Neural cell (in vitro differentiated cells): ENCODE measurements around the gene DOK6. TPM values are rescaled to one million over a fixed set of nuclear protein-coding genes. Genes with fewer than 3 reads are reported as not detected.

Experiments
- H2AFZ ChIP-seq: fragments of 200-600, 300-800 bp; sonication (generic), shearing (Covaris generic); 2 replicates; pipeline ENCODE4 v1.6.0; 2014; ENCODE audit warnings: low read depth, mild to moderate bottlenecking, antibody characterized with exemption, low read length, moderate library complexity
- H3F3A ChIP-seq: fragments of 200-600 bp; shearing (Covaris generic); 2 replicates; pipeline ENCODE4 v1.6.1; 2016; ENCODE audit warnings: mild to moderate bottlenecking, moderate library complexity, mixed read lengths, antibody characterized with exemption, low read length; ENCODE audit not compliant: insufficient read depth, poor library complexity, severe bottlenecking
- H3K27ac ChIP-seq: fragments of 200-600, 300-800 bp; sonication (generic), shearing (Covaris generic); 2 replicates; pipeline ENCODE4 v1.5.1; 2014; ENCODE audit warnings: mild to moderate bottlenecking, low read length, moderate library complexity
- H3K27me3 ChIP-seq: fragments of 300-800, 200-600 bp; sonication (generic), shearing (Covaris generic); 2 replicates; pipeline ENCODE4 v1.6.0; 2014; ENCODE audit warnings: mild to moderate bottlenecking, low read depth, low read length, moderate library complexity; ENCODE audit not compliant: insufficient read depth
- H3K36me3 ChIP-seq: fragments of 300-800, 200-600 bp; sonication (generic), shearing (Covaris generic); 2 replicates; pipeline ENCODE4 v1.5.1; 2014; ENCODE audit warnings: mild to moderate bottlenecking, antibody characterized with exemption, low read length, moderate library complexity; ENCODE audit not compliant: insufficient read depth
- H3K4me2 ChIP-seq: fragments of 300-800, 200-600 bp; sonication (generic), shearing (Covaris generic); 2 replicates; pipeline ENCODE4 v1.6.0; 2014; ENCODE audit warnings: mild to moderate bottlenecking, low read length
- H3K4me3 ChIP-seq: fragments of 300-800, 200-600 bp; sonication (generic), shearing (Covaris generic); 2 replicates; pipeline ENCODE4 v1.5.1; 2014; ENCODE audit warnings: mild to moderate bottlenecking, low read length, moderate library complexity
- H3K79me2 ChIP-seq: fragments of 200-600 bp; shearing (Covaris generic); replicated peaks from 2 replicates; pipeline ENCODE4 v1.6.0; 2014; ENCODE audit warnings: mild to moderate bottlenecking, low read length, moderate library complexity; ENCODE audit not compliant: insufficient read depth
- H3K9ac ChIP-seq: fragments of 300-800, 200-600 bp; sonication (generic), shearing (Covaris generic); 2 replicates; pipeline ENCODE4 v1.6.1; 2016; ENCODE audit warnings: mild to moderate bottlenecking, low read length, mixed read lengths
- H3K9me2 ChIP-seq: fragments of 200-600 bp; shearing (Covaris generic); 2 replicates; pipeline ENCODE4 v1.6.1; 2016; ENCODE audit warnings: mild to moderate bottlenecking, low read length, mixed read lengths; ENCODE audit not compliant: insufficient read depth
- H3K9me3 ChIP-seq: fragments of 200-600, 300-800 bp; sonication (generic), shearing (Covaris generic); 2 replicates; pipeline ENCODE4 v1.6.1; 2016; ENCODE audit warnings: mild to moderate bottlenecking, mixed run types, low read length, moderate library complexity, mixed read lengths
- H4K20me1 ChIP-seq: fragments of 200-600 bp; shearing (Covaris generic); 2 replicates; pipeline ENCODE4 v1.6.1; 2016; ENCODE audit warnings: mild to moderate bottlenecking, mixed run types; ENCODE audit not compliant: insufficient read depth
- CTCF ChIP-seq: fragments of 450-650 bp; IDR thresholded peaks from 2 replicates; pipeline ENCODE4 v1.5.1; 2014; ENCODE audit warnings: antibody characterized with exemption, mild to moderate bottlenecking, moderate library complexity; ENCODE audit not compliant: poor library complexity, severe bottlenecking
- EP300 ChIP-seq: fragments of 450-650 bp; conservative IDR thresholded peaks from 2 replicates; pipeline ENCODE4 v1.6.1; 2014; ENCODE audit warnings: antibody characterized with exemption, mild to moderate bottlenecking, moderate library complexity; ENCODE audit not compliant: poor library complexity, severe bottlenecking
- EZH2 ChIP-seq: fragments of 200-600, 300-800 bp; shearing (Covaris generic), sonication (generic); IDR thresholded peaks from 2 replicates; pipeline ENCODE4 v1.6.1; 2014; ENCODE audit warnings: antibody characterized with exemption, low read length, borderline replicate concordance, mild to moderate bottlenecking; ENCODE audit not compliant: insufficient read depth, poor library complexity, severe bottlenecking
- MXI1 ChIP-seq: fragments of 450-650 bp; conservative IDR thresholded peaks from 2 replicates; pipeline ENCODE4 v1.6.1; 2014; ENCODE audit warnings: antibody characterized with exemption, mild to moderate bottlenecking; ENCODE audit not compliant: poor library complexity, severe bottlenecking
- POLR2AphosphoS5 ChIP-seq: IDR thresholded peaks from 2 replicates; pipeline ENCODE4 v1.6.1; 2012
- RAD21 ChIP-seq: fragments of 450-650 bp; conservative IDR thresholded peaks from 2 replicates; pipeline ENCODE4 v1.6.1; 2014; ENCODE audit warnings: antibody characterized with exemption, mild to moderate bottlenecking, moderate library complexity
- REST ChIP-seq: IDR thresholded peaks from 2 replicates; pipeline ENCODE4 v1.6.1; 2012; ENCODE audit warnings: borderline replicate concordance
- SMC3 ChIP-seq: fragments of 450-650 bp; conservative IDR thresholded peaks from 2 replicates; pipeline ENCODE4 v1.6.1; 2014; ENCODE audit warnings: antibody characterized with exemption, mild to moderate bottlenecking, moderate library complexity; ENCODE audit not compliant: poor library complexity
- TAF1 ChIP-seq: IDR thresholded peaks from 2 replicates; pipeline ENCODE4 v1.6.1; 2012; ENCODE audit warnings: low read depth
- polyA plus RNA-seq: library from polyadenylated mRNA; depleted of rRNA; stranded (reverse); fragments of >200 nt; gene quantifications from 2 replicates; pipeline ENCODE4 v1.2.3, GENCODE V29; 2014

DOK6 gene
- polyA plus RNA-seq, 1 donor from 2014 or later, result 9.7 TPM

GRCh38 chr18:69539404-69539803, 138.7 kb downstream of the DOK6 start:
- TF ChIP-seq SMC3 (no peak), TAF1 (no peak), MXI1 (no peak), CTCF (no peak), REST (no peak), EP300 (no peak), EZH2 (no peak), POLR2AphosphoS5 (no peak), RAD21 (no peak)
- H3K9ac ChIP-seq, result no peak overlapping the region
- no peaks in the 10 kb centered on the region for H4K20me1 ChIP-seq
- H3K4me3 ChIP-seq, result no peak overlapping the region
- H3K27ac ChIP-seq, result no peak overlapping the region
- H3K27me3 ChIP-seq, result no peaks in the 10 kb centered on the region
- H2AFZ ChIP-seq, result no peak overlapping the region
- no peaks in the 10 kb centered on the region for H3K9me2 ChIP-seq
- H3K4me2 ChIP-seq, result no peak overlapping the region
- H3K79me2 ChIP-seq, result no peaks in the 10 kb centered on the region
- H3K36me3 ChIP-seq, result no peaks in the 10 kb centered on the region
- H3K9me3 ChIP-seq, result no peaks in the 10 kb centered on the region
- H3F3A ChIP-seq, result no peaks in the 10 kb centered on the region

DNA sequence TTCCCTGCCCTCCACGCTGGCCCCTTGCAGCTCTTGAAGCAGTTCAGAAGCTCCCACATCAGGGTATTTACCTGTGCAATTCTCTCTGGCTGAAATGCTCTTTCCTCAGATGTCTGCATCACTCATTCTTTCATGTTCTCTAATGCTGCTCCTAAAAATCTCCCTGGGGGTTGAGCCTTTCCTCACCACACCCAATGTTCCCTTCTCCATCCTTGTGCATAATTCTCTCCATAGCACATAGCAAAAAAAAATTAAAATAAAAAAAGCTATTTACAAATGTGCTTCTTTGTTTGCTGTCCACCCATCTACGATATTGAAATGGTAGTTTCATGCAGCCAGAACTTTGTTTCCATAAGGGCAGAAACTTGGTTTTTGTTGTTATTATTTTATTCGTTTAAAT, 155.5 kb downstream of the DOK6 start:
- H3K27me3 ChIP-seq, result no peaks in the 10 kb centered on the region
- no peak overlapping the region for H3K27ac ChIP-seq
- no peak overlapping the region for H3K4me2 ChIP-seq
- H3K9me3 ChIP-seq, result no peaks in the 10 kb centered on the region
- no peaks in the 10 kb centered on the region for H3K36me3 ChIP-seq
- H3K4me3 ChIP-seq, result no peak overlapping the region
- TF ChIP-seq REST (no peak), TAF1 (no peak)
- H3K9me2 ChIP-seq, result no peaks in the 10 kb centered on the region
- H3K9ac ChIP-seq, result no peak overlapping the region
- H4K20me1 ChIP-seq, result no peaks in the 10 kb centered on the region
- H3K79me2 ChIP-seq, result no peaks in the 10 kb centered on the region
- H2AFZ ChIP-seq, result no peak overlapping the region
- H3F3A ChIP-seq, result no peaks in the 10 kb centered on the region
